Endothelial cell of hepatic sinusoid (primary cell): ENCODE measurements around the gene HECW1.
"Not testable (repeated sequence)": the region's sequence is repeated elsewhere in the genome, so short reads cannot be mapped to it uniquely, and the experiment has no call there.

Experiments
- in situ Hi-C: cut with HindIII; loops from 2 replicates; pipeline ENCODE4 v1.10.0; 2017; ENCODE audit warnings: low sequenced_read_pairs

Gene HECW1

DNA sequence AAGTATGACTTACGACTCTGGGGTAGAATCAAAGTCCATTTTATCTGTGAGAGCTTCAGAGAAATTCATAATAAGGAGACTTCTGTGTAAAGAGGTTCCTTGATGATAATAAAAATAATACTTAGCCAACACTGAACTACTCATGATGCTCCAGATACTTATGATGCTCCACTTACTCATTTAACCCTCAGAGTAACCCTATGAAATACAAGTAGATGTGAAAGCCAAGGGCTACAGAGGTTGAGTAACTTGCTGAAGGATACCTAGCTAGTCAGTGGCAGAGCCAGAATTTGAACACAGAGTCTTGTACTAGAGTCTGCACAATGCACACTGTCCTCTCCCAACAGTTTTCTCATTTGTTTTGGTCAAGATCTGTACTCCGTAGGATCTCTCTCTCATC lies 89.5 kb downstream of the HECW1 start:
- in situ Hi-C loops: no loop called here

DNA sequence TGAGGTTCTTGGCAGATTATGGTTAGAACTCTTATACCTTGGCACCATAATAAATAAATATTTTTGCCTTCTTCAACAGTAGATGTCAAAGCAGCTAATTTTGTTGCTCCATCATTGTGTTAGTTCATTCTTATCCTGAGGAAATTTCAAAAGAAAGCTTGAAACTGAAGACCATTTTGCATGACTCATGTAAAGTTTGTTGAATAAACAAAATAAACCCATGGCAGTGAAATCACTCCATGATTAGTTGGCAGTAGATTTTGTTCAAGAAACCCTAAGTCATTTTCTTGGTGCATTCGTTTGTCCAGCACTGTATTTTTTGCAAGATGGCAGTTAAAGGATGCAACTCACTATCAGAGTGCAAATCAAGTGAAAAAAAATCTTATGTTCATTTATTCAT lies 91.6 kb downstream of the HECW1 start:
- in situ Hi-C loops: no loop called here

DNA sequence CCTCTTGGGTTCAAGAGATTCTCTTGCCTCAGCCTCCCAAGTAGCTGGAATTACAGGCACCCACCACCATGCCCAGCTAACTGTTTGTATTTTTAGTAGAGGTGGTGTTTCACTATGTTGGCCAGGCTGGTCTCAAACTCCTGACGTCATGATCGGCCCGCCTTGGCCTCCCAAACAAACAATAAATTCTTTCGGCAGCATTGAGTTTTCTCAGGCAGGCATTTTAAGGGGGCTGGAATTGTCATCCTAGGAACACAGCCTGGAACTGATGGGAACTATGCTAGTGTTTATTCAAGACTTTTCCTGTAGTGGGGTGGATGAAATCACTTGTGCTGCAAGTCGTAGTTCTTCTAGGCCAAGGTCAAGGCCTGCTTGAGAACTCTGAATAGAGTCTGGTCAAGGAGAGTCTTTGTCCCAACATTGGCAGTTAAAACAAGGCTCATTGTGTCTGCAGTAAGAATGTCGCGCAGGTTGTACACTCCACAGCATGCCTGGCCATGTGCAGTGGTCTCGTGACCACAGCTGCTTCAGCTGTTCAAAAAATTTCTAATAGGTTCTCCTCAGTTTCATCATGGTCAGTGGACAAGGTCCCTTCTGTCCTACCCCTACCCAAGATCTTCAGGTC lies 92.8 kb downstream of the HECW1 start:
- in situ Hi-C loops: no loop called here

DNA sequence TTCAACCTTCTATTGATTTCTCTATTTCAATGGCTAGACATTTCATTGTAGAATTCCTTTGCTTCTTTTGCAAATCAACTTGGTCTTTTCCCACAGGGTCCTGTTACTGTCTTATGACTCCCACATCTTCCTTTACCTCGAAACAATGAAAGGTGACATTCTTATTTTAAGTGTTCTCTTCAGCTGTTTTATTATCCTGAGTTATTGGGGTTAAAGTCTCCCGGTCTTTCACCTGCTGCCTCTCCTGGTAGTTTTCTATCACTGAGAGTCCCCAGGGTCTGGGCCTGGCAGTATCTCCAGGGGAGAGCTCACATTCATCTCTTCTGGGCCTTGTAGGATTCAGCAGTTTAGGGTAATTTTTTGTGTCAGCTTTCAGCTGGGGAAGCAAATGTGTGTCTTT lies 95.8 kb downstream of the HECW1 start:
- in situ Hi-C loops: no loop called here

DNA sequence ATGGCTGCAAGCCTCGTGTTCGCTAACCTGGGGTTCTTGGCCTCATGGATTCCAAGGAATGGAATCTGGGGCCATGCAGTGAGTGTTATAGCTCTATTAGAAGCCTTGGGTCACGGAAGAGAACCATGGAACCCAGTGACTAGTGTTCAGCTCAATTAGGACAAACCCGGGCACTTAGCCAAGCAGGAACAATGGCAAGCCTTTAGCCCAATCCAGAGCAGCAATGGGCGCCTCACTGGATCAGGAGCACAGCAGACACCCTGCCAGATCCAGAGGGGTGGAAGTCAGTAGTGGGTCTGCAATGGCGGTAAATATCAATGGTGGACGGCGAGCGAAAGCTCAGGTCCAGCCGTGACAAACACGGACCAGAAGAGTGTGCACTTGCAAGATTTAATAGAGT lies 98.1 kb downstream of the HECW1 start:
- in situ Hi-C loops: not testable (repeated sequence)

DNA sequence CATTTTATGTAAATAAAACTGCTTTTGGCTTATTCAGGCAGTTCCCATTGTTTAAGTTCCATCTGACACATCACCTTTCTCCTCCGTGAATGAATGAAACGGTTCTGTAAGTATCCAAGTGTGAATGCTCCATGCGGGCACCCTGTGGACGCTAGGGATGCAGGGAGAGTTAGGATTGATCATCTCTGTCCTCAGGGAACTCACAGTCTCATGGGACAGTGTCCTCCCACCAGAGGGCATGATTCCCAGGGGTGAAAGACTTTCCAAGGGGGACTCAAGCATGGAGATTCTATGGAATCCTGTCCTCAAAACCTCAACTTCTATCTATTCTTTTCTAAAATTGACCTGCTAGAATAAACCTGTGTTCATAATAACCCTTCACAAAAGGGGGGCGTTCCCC lies 98.8 kb downstream of the HECW1 start:
- in situ Hi-C loops: no loop called here

DNA sequence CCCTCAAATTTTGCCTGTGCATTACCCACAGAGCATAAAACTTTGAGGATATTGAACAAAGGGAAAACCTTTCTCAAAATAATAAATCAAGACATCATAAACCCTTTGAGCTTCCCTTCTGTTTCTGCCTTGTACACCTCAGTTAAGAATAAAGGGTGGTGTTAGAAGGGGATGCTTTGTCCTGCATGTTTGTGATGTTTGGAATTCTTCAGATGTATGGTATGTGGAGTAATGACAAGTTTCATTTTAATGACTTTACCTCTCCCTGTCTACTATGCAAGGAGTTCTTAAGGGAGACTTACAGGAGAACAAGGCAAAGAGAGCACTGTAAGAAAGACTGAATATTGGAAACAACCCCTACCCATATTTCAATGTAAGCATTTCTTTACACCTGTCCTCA lies 99.2 kb downstream of the HECW1 start:
- in situ Hi-C loops: no loop called here

DNA sequence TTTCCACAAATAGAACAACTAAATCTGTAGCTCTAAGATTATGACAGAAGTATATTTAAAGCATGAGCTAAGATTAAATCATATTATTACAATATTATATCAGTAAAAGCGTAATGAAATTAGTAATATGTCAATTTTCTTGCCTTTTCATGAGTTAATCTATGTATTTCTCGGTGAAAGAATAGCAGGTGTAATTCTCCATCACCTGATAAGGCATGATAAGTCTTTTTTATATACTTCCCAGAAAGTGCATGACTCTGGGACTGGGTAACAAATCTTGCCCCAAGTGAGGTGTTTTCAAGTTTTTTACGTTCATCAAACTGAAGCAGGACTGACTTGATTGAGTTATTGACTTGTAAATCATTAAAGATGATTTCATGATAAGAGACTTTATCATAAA lies 100.5 kb downstream of the HECW1 start:
- in situ Hi-C loops: no loop called here

DNA sequence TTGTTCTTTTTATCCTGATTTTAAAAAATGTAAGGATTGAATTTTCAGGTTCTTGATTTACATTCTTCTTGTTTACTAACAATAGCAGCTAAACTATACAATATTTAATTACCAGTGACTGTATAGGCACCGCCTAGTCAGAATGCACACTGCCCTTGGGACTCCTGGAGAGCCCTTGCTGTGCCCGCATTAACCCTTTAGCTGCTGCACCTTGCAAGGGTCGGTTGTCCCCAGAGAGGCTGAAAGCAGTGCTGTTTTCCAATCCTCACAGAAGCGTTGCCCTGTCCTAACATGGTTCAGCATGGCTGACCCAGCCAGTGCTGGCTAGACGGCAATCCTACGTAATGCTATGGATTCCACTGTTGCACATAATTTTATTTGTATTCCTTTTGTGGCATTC lies 102.6 kb downstream of the HECW1 start:
- in situ Hi-C loops: no loop called here

DNA sequence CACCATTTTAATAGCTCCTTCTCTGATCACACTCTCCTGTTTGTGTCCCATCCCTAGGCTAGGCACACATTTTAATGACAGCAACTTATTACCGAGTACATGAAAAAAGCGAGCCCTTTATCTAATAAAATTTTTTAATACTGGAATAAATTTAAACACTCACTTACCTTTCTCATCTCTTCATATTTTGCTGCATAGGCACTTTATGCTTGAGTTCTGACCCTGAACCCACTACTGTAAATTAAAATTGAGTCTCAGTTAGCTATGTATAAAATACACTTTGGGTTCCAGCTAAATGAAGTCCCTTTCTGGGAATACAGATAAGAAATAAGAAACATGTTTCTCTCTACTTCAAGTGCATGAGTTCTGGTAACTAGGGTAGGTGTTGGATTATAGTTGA lies 104.6 kb downstream of the HECW1 start:
- in situ Hi-C loops: no loop called here

DNA sequence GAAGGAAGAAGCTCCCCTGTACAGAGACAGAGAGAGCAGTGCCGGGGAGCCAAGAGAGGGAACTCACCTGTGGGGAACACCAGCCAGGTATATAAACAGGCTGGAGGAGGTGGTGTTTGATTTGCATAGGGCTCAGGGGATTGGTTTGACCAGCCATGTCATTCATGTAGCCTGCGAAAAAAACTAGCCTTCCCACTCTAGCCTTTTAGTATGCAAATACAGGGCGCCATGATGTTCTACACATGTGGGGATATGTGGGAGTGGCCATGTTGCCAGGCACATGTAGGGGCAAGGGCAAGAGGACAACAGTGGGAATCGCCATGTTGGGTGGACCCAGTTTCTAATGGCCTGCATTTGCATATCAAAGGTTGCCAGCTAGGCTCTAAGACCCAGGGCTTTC lies 106.5 kb downstream of the HECW1 start:
- in situ Hi-C loops: not testable (repeated sequence)

DNA sequence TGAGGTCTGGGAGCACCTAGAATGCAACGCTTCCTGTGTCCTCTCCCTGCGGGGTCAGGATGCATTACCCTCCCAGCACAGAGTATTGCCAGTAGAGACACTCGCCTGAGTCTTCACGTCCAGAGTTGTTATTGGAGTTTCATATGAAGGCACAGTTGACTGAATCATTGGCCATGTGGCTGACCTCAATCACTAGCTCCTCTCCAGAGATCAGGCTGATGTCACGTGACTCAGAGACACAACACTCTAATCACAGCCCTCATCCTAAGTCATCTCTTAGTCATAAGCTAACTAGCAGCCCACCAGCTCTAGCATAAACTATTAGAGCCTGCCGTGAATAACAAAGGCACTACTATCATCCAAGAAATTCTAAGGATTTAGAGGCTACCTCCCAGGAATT lies 107.8 kb downstream of the HECW1 start:
- in situ Hi-C loops: no loop called here

DNA sequence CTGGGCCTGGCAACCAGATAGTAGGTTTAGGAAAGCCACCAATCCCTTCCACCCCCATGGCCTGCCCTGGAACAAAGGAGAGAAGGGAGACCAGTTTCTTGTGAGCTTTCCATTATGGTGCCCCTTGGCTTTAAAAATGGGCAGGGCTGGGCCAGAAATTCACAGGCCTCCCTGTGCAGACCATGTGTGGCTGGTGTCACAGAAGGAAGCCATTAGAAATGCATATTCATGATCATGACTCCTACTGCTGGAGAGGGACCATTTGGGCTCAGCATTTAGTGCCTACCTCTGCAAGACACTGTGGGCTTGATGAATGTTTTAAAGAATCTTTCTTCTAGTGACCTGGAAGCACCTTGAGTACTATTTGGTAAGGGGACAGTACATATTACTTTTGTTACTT lies 108.3 kb downstream of the HECW1 start:
- in situ Hi-C loops: no loop called here

DNA sequence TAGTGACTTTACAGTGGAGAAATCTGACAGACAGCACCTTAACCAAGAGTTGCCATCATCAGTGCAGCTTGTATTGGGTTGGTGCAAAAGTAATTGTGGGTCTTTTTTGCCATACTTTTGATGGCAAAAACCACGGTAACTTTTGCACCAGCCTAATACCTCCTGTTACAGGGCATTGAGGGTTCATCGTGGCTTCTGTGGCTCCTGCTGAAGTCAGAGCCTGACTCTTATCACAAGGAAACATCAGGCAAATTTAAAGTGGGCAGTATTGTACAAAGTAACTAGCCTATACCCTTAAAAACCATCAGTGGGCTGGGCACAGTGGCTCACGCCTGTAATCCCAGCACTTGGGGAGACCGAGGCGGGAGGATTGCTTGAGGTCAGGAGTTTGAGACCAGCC lies 117.4 kb downstream of the HECW1 start:
- in situ Hi-C loops: no loop called here

DNA sequence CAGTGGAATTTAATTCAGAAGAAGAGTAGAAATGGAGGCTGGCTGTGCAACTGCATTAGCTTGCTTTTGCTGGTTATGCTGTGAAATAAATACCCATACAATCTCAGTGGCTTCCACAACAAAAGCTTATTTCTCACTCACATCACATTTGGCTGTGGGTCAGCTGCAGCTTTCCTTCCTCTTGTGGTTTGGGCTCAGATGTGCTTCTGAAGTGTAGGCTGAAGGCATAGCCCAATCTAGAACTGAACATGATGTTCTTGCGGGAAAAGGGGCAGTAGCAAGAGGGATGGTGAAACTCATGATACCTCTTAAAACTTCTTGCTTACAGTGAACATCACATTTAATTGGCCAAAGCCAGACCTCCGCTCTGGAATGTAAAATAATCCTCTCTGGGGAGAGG lies 119.9 kb downstream of the HECW1 start:
- in situ Hi-C loops: no loop called here

DNA sequence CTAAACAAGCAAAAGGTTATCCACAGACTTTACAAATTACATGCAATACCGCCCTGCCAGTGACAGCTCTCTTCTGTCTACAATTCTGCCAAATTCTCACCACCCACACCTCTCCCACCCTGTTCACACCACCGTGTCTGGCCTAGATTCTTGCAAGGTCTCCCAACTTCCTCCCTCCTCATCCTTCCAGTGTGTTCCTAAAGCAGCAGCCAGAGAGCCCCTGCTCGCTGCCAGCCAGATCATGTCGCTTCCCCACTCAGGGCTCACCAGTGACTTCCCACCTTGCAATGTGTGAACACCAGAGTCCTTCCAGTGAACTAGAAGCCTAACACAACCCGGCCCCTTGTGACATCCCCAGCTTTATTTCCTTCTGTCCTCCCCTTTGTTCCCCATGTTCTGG lies 121.6 kb downstream of the HECW1 start:
- in situ Hi-C loops: no loop called here

DNA sequence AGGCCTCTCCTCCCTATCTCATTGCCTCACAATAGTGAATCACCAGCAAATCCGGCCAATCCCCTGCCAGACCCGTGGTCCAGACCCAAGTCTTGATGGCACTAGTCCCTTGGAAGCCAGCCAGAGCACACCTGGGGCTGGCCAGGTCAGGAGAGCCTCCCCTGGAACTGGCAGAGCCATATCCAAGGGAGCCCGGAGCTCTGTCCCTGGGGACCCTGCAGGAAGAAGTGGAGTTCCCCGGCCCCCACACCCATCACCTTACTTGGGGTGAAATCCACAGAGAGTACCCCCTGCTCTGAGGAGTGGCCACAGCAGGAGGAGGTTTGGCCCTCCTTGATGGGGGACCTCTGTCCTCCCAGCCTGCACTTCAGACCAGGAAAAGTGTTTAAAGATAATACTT lies 122.5 kb downstream of the HECW1 start:
- in situ Hi-C loops: no loop called here

DNA sequence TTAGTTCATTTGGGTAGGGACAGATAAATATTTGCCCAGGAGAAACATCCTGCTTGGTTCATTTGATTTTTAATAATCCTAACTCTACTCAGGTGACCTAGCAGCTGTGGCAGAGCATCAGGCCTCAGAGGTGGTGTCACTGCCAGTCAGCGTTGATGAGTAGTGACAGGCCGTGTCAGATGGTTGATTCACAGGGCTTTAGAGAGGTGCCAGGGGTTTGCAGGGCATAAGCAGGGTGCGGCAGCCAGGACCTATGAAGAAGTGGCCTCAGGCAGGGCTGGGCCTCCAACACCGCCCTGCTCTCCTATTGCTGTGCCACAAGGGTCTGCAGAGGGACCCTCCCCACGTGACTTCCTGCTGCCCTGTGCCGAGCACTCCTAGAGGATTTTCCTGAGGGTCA lies 128.1 kb downstream of the HECW1 start:
- in situ Hi-C loops: no loop called here

DNA sequence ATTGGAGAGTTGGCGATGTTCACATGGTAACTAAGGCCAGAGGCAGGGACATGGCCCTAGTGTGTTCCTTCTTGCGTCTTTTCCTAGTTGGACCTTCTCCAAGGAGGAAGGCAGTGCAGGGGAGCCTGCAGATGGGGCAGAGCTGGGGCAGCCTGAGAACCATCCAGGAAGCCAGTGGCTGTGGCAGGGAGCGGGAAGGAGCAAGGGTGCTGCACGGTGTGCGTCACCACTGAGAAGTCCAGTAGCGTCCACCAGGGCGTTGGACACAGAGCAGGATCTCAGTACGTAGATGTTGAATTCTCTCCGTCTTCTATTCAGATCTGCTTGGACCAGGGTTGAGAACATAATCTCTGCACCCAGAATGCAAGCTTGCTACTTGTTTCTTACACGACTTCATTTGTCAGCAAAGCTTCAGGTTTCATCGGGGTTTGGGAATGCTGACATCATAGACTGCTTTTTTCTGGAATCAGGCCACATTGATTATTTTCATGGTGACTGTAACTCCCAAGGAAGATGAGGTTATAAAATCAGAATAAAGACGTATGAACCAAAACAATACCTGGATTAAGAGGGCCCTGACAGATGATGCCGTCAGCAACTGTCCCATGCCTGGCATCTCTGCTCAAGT lies 130.3 kb downstream of the HECW1 start:
- in situ Hi-C loops: no loop called here

DNA sequence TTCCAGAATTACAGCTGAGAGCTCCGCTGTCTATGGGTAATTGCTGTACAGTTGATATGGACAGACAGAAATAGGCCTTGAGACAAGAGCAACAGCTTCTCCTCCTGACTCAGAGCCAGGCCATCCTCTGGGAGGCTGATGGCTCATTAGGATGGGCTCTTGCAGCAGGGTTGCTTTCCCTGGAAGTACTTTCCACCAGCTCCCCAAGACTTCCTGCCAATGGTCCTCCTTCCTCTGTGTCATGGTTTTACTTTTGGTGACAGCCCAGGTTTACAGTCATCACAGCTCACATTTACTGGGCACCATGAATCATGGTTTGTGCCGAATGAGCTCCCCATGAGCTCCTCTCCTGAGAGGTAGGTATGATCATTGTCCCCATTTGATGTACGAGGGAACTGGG lies 131.8 kb downstream of the HECW1 start:
- in situ Hi-C loops: no loop called here

DNA sequence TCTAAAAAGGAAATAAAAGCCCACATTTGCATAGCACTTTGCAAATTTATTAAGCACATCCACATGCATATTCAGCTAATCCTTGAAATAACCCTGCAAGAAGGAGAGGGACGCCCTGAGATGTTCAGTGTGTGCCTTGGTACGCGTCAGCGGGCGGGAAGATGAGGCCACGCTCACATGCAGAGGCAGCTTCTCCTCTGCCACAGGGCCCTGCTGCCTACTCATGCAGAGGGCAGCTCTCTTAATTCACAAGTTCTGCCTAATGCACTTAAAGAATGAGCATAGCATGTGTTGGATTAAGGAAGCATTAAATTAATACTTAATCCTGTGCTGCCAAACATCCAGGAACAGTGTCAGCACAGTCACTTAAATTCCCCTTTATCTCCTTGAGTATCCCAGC lies 132.3 kb downstream of the HECW1 start:
- in situ Hi-C loops: no loop called here

DNA sequence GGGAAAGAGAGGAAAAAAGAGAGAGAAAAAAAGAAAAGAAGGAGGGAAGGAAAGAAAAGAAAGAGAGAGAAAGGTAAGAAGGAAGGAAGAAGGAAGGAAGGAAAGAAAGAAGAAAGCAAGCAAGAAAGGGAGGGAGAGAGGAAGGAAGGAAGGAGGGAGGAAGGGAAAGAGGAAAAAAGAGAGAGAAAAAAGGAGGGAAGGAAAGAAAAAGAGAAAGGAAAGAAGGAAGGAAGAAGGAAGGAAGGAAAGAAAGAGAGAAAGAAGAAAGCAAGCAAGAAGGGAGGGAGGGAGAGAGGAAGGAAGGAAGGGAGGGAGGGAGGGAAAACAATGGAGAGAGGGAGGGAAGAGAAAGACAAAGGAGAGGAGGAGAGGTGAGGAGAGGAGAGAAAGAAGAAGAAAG lies 135.3 kb downstream of the HECW1 start:
- in situ Hi-C loops: no loop called here

DNA sequence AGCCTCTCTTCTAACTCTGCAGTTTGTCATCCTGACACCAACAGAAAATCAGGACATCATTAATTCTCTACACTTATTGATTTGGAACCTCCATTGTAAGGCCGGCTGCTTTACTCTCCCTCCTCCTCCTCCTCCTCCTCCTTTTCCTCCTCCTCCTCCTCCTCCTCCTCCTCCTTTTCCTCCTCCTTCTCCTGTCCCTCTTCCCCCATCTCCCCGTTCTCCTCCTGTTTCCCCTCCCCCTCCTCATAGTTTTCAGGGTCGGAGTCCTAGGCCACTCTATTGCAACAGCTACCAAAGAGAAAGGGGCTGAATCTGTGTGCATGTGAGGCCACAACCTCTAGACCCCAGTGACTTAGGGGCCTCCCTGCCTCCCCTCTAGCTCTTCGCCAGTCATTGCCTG lies 136.1 kb downstream of the HECW1 start:
- in situ Hi-C loops: no loop called here
